Endothelial cell of umbilical vein (primary cell): ENCODE data around the gene TNPO3.

Experiments used
- EZH2 ChIP-seq: IDR thresholded peaks from 2 replicates; pipeline ENCODE4 v1.6.1; 2012; ENCODE audit warnings: borderline replicate concordance, low read depth, mild to moderate bottlenecking, moderate library complexity, low read length, inconsistent platforms; ENCODE audit not compliant: severe bottlenecking
- POLR2A ChIP-seq: IDR thresholded peaks from 2 replicates; pipeline ENCODE4 v1.6.1; 2012; ENCODE audit warnings: low read depth, mild to moderate bottlenecking, control low read depth, low read length
- POLR2AphosphoS5 ChIP-seq: IDR thresholded peaks from 2 replicates; pipeline ENCODE4 v1.6.1; 2012; ENCODE audit warnings: low read depth, mild to moderate bottlenecking, control low read depth, low read length, moderate library complexity; ENCODE audit not compliant: insufficient read depth
- TF ChIP-seq, protein P1 (sequence below), 2 donors: IDR thresholded peaks; 1 replicate in 1 of 2; 2 replicates in 1 of 2; pipeline ENCODE4 v1.5.1; 2011; ENCODE audit warnings: low read length in 2 of 2, mild to moderate bottlenecking in 2 of 2, moderate library complexity in 2 of 2, control low read depth in 1 of 2, inconsistent platforms in 1 of 2, low read depth in 1 of 2; ENCODE audit not compliant: insufficient read depth in 1 of 2; ENCODE audit errors: extremely low read depth in 1 of 2

DNA sequence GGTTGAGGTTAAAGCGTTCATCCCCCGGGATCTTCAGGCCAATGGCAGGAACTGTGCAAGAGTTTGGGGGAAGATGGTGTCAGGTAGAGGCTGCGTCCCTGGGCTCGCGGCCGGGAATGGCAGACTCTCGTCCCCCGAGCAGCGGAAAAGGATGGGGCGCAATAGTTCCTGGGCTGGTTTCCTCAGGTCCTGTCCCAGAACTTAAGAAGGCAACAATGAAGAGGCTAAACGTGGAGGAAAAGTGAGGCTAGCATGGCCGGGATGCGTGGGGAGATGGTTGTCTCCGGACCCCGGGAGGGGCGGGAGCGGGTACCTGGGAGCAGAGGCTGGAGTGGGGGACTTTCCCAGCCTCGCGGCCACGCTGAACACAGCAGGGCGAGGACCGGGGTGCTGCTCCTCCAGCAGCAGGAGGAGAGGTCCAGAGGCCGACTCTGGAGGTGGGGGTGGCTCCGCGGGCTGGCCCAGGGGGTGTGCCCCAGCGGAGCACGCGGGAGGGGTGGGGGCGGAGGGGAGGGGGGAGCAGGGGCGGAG, 116.3 kb downstream of the TNPO3 start:
- TF ChIP-seq, protein P1, sequence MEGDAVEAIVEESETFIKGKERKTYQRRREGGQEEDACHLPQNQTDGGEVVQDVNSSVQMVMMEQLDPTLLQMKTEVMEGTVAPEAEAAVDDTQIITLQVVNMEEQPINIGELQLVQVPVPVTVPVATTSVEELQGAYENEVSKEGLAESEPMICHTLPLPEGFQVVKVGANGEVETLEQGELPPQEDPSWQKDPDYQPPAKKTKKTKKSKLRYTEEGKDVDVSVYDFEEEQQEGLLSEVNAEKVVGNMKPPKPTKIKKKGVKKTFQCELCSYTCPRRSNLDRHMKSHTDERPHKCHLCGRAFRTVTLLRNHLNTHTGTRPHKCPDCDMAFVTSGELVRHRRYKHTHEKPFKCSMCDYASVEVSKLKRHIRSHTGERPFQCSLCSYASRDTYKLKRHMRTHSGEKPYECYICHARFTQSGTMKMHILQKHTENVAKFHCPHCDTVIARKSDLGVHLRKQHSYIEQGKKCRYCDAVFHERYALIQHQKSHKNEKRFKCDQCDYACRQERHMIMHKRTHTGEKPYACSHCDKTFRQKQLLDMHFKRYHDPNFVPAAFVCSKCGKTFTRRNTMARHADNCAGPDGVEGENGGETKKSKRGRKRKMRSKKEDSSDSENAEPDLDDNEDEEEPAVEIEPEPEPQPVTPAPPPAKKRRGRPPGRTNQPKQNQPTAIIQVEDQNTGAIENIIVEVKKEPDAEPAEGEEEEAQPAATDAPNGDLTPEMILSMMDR (IDR thresholded peaks at IDR 0.05; ENCODE audit: extremely low read depth in 1 of 2, insufficient read depth in 1 of 2, low read depth in 1 of 2, low read length in 2 of 2), result no peak
- TF ChIP-seq EZH2, result peak; percentile 77
- TF ChIP-seq POLR2AphosphoS5, result no peak
- no peak for TF ChIP-seq POLR2A
